MM.1S (cell line): ENCODE results near the gene NF2.

Experiments used
- CTCF ChIP-seq: fragments of 300-600 bp; sonication (generic); IDR thresholded peaks from 2 replicates; pipeline ENCODE4 v1.5.1; 2016; ENCODE audit warnings: antibody characterized with exemption, low read length, mixed read lengths
- EZH2 ChIP-seq: fragments of 300-600 bp; sonication (generic); optimal IDR thresholded peaks from 2 replicates; pipeline ENCODE3; 2017; ENCODE audit warnings: low read depth, mild to moderate bottlenecking, antibody characterized with exemption, low read length, mixed read lengths

GRCh38 chr22:29661336-29661735 lies 57.9 kb downstream of the NF2 start:
- TF ChIP-seq CTCF = no peak
- TF ChIP-seq EZH2 = no peak
